GM12891 (cell line): Measurements from ENCODE around the gene XDH.

Source experiments
- DNase-seq: peaks from one replicate; pipeline ENCODE4 v3.0.0; 2011; ENCODE audit warnings: low spot score; ENCODE audit not compliant: insufficient read length
- FAIRE-seq: peaks from 2 replicates; lab custom pipeline; 2011; peaks lifted over from hg19 to GRCh38; lab: Jason Lieb, UNC
- PAX5 ChIP-seq: IDR thresholded peaks from 2 replicates; pipeline ENCODE4 v1.6.1; 2011; ENCODE audit warnings: low read length, moderate library complexity, mild to moderate bottlenecking; ENCODE audit not compliant: insufficient read depth, severe bottlenecking
- POLR2A ChIP-seq: IDR thresholded peaks from 2 replicates; pipeline ENCODE4 v1.6.1; 2011; ENCODE audit warnings: low read depth, low read length, control low read depth
- POLR2AphosphoS5 ChIP-seq: IDR thresholded peaks from 2 replicates; pipeline ENCODE4 v1.6.1; 2011; ENCODE audit warnings: low read depth, low read length, control low read depth
- POU2F2 ChIP-seq: IDR thresholded peaks from 2 replicates; pipeline ENCODE4 v1.6.1; 2011; ENCODE audit warnings: low read depth, mild to moderate bottlenecking, control low read depth, low read length, moderate library complexity
- SPI1 ChIP-seq: IDR thresholded peaks from 2 replicates; pipeline ENCODE4 v1.6.1; 2011; ENCODE audit warnings: low read depth, low read length, control low read depth
- TAF1 ChIP-seq: IDR thresholded peaks from 2 replicates; pipeline ENCODE4 v1.6.1; 2011; ENCODE audit warnings: low read depth, low read length, control low read depth

XDH gene

GRCh38 chr2:31302940-31303563 lies 111.5 kb downstream of the XDH start:
- FAIRE-seq, result no peak
- no peak for DNase-seq
- TF ChIP-seq TAF1 (no peak), POLR2A (no peak), POLR2AphosphoS5 (no peak), PAX5 (no peak), SPI1 (no peak), POU2F2 (no peak)

GRCh38 chr2:31300309-31300708 lies 114.2 kb downstream of the XDH start:
- FAIRE-seq (no peak), DNase-seq (no peak)
- TF ChIP-seq SPI1 (no peak), POLR2AphosphoS5 (no peak), PAX5 (no peak), POLR2A (no peak), TAF1 (no peak), POU2F2 (no peak)

DNA sequence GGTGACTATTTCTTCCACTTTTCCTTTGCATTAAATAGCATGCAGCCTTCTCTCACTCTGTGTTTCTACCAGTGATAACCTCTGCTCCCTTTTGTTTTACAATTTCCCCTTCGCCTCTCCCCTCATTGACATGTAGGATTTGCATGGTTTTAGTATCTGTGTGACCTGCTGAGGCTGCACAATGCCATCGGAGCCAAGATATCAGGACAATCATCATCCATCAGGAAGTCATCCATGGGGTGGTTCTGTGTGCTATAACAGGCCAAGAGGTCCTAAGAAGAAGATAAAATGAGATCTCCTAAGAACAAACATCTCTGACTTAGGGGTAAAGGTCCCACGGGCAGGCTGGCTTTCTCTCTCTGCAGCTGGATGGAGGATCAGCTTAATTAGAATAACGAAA lies 115.0 kb downstream of the XDH start:
- FAIRE-seq, result no peak
- no peak for TF ChIP-seq PAX5
- no peak for TF ChIP-seq POLR2AphosphoS5
- no peak for TF ChIP-seq POU2F2
- no peak for TF ChIP-seq SPI1
- TF ChIP-seq POLR2A, result no peak
- no peak for TF ChIP-seq TAF1
- DNase-seq, result no peak

DNA sequence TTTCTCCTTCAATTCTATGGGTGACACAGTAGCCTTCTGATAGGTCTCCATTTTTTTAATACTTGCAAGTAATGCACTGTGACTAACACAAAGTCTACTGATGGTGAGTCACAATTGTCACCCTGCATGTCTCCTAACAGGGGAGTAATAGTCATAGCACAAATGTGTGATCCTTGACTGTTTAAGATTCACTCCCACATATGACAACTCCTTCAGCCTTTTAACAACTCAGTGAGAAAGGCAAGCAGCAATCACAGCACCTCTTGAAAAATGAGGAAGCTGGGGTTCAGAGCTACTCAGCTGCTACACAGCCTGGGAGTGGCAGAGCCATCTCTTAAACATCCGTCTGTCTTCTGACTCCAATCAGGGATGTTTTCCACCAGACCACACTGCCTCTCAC lies 116.8 kb downstream of the XDH start:
- FAIRE-seq (no peak), DNase-seq (no peak)
- TF ChIP-seq POLR2A (no peak), SPI1 (peak; percentile 38; the same call in 1 of the 2 replicates)

GRCh38 chr2:31296641-31297287 lies 117.8 kb downstream of the XDH start:
- TF ChIP-seq POLR2A (no peak), POLR2AphosphoS5 (no peak), SPI1 (no peak), TAF1 (no peak), PAX5 (no peak), POU2F2 (no peak)
- DNase-seq (no peak), FAIRE-seq (no peak)

- DNase-seq, result no peak
- no peak for FAIRE-seq
- TF ChIP-seq POLR2AphosphoS5, result no peak
- TF ChIP-seq SPI1, result no peak
- TF ChIP-seq PAX5, result no peak
- TF ChIP-seq TAF1, result no peak
- TF ChIP-seq POLR2A, result no peak
- TF ChIP-seq POU2F2, result no peak
These were observed 120.3 kb downstream of the XDH start for GRCh38 chr2:31294196-31294595.

DNA sequence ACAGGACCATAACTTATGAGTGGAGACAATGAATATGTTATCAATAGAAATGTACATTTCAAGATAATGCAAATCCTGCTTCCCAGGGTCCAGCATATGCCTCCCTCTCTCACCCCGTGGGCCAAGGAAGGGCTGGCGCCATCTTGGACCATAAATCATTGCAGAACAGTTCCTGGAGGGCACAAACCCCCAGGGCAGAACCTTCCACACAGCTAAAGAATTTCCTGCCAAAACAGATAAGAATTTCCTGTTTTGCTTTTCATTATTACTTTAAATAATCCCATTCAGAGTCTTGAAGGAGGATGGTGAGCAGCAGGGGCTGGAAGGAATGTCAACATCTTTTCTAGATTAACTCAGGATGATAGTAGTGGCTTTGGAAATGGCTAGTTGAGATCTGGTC lies 126.9 kb downstream of the XDH start:
- DNase-seq (no peak), FAIRE-seq (no peak)
- no peak for TF ChIP-seq PAX5

GRCh38 chr2:31286961-31287550 lies 127.5 kb downstream of the XDH start:
- TF ChIP-seq PAX5, result no peak
- FAIRE-seq (no peak), DNase-seq (no peak)

DNA sequence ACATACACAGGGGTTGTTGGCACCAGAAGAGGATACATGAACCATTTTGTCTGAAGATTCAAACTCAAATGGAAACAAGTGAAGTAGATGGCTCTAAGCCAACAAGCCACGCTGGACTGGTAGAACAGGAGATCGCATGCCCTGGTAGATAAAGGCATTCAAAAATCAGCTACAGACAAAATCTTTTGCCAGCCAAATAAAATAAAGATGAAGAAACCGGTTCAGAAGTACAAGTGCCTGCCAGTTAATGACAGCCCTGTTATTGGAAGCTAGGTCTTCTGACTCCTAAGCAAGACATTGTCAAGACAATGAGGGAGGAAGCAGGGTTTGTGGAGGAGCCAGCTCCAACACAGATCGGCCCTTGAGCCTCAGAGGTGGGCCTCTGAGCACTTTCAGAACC lies 128.3 kb downstream of the XDH start:
- TF ChIP-seq POU2F2 (no peak), TAF1 (no peak), SPI1 (no peak), POLR2A (no peak), POLR2AphosphoS5 (no peak), PAX5 (no peak)
- no peak for FAIRE-seq
- no peak for DNase-seq
